ENCODE results near the gene LBP. TPM values are rescaled to one million over a fixed set of nuclear protein-coding genes. Genes with fewer than 3 reads are reported as not detected.

The LBP gene
- polyA plus RNA-seq, 1 experiment, result not detected

DNA sequence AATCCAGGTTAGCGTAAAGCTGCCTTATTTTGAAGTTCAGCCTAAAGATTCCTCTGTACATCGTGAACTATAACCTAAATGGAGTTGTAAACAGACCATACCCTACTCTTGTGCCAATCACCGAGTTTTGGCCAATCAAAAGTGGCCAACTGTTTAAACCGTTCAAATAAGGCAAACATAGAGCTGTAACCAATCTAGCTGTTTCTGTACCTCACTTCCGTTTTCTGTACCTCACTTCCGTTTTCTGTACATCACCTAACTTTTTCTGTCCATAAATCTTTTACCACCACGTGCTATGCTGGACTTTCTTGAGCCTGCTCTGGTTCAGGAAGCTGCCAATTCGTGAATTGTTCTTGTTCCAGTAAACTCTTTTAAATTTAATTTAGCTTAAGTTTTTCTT lies 39.7 kb downstream of the LBP start:
- Histone ChIP-seq H3K27me3 (ENCODE audit: control insufficient read depth, insufficient read depth, low read length) (peaks cover 21% of the 10 kb centered on the region), H3K27ac (ENCODE audit: low read depth, low read length) (no peak overlapping the region), H3K9me3 (ENCODE audit: control insufficient read depth, insufficient read depth, low read length) (no peaks in the 10 kb centered on the region), H3K4me3 (ENCODE audit: low read depth, low read length) (no peak overlapping the region)
- ChIA-PET POLR2A (no interaction called here), CTCF (interaction anchor here (1.2 kb wide), 1 partner anchor 22 kb away, joined by 4 read pairs; no protein-coding TSS in a partner anchor)
- DNase-seq (ENCODE audit: low read depth, low spot score), result no peak
- TF ChIP-seq, protein P1, sequence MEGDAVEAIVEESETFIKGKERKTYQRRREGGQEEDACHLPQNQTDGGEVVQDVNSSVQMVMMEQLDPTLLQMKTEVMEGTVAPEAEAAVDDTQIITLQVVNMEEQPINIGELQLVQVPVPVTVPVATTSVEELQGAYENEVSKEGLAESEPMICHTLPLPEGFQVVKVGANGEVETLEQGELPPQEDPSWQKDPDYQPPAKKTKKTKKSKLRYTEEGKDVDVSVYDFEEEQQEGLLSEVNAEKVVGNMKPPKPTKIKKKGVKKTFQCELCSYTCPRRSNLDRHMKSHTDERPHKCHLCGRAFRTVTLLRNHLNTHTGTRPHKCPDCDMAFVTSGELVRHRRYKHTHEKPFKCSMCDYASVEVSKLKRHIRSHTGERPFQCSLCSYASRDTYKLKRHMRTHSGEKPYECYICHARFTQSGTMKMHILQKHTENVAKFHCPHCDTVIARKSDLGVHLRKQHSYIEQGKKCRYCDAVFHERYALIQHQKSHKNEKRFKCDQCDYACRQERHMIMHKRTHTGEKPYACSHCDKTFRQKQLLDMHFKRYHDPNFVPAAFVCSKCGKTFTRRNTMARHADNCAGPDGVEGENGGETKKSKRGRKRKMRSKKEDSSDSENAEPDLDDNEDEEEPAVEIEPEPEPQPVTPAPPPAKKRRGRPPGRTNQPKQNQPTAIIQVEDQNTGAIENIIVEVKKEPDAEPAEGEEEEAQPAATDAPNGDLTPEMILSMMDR (IDR thresholded peaks at IDR 0.05; ENCODE audit: low read depth, low read length), result no peak

- H3K9me3 ChIP-seq (ENCODE audit: control insufficient read depth, insufficient read depth, low read length), result no peaks in the 10 kb centered on the region
- no peak overlapping the region for H3K4me3 ChIP-seq (ENCODE audit: low read depth, low read length)
- no peak for DNase-seq (ENCODE audit: low read depth, low spot score)
- ChIA-PET CTCF (no interaction called here), POLR2A (no interaction called here)
- peaks cover 22% of the 10 kb centered on the region for H3K27me3 ChIP-seq (ENCODE audit: control insufficient read depth, insufficient read depth, low read length)
- TF ChIP-seq, protein P1 (IDR thresholded peaks at IDR 0.05; ENCODE audit: low read depth, low read length), result no peak
- no peak overlapping the region for H3K27ac ChIP-seq (ENCODE audit: low read depth, low read length)
Observed at GRCh38 chr20:38386851-38387250, 40.6 kb downstream of the LBP start.

- Histone ChIP-seq H3K27ac (ENCODE audit: low read depth, low read length) (no peak overlapping the region), H3K4me3 (ENCODE audit: low read depth, low read length) (no peak overlapping the region), H3K27me3 (ENCODE audit: control insufficient read depth, insufficient read depth, low read length) (peaks cover 23% of the 10 kb centered on the region), H3K9me3 (ENCODE audit: control insufficient read depth, insufficient read depth, low read length) (no peaks in the 10 kb centered on the region)
- no peak for DNase-seq (ENCODE audit: low read depth, low spot score)
- ChIA-PET POLR2A (no interaction called here), CTCF (no interaction called here)
- TF ChIP-seq, protein P1 (IDR thresholded peaks at IDR 0.05; ENCODE audit: low read depth, low read length), result no peak
Observed at GRCh38 chr20:38387953-38388352, 41.7 kb downstream of the LBP start.

DNA sequence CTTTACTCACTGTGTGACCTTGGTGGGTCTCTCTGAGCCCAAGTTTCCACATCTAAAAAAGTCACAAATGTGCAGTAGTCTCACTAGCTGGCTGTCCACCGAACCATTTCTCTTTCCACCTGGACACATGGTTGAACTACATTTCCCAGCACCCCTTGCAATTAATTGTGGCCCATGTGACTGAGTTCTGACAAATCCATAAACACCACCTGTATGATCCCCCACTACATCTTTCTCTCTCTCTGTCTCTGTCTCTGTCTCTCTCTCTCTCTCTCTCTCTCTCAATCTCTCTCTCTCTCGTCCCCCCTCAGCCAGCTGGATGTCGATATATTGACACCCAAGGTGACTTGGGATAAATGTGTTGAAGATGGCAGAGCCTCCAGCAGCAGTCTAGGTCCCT lies 46.1 kb downstream of the LBP start:
- no peak overlapping the region for H3K27ac ChIP-seq (ENCODE audit: low read depth, low read length)
- no peaks in the 10 kb centered on the region for H3K9me3 ChIP-seq (ENCODE audit: control insufficient read depth, insufficient read depth, low read length)
- DNase-seq (ENCODE audit: low read depth, low spot score), result no peak
- CTCF ChIA-PET, result interaction anchor here (0.8 to 0.9 kb wide), 2 partner anchors 16 kb away, joined by 3 to 5 read pairs; no protein-coding TSS in a partner anchor
- H3K4me3 ChIP-seq (ENCODE audit: low read depth, low read length), result no peak overlapping the region
- TF ChIP-seq, protein P1 (IDR thresholded peaks at IDR 0.05; ENCODE audit: low read depth, low read length), result no peak
- H3K27me3 ChIP-seq (ENCODE audit: control insufficient read depth, insufficient read depth, low read length), result peaks cover 22% of the 10 kb centered on the region
- POLR2A ChIA-PET, result no interaction called here

GRCh38 chr20:38393259-38393658 lies 47.0 kb downstream of the LBP start:
- CTCF ChIA-PET, result interaction anchor here (0.8 to 0.9 kb wide), 2 partner anchors 15 kb away, joined by 3 to 5 read pairs; no protein-coding TSS in a partner anchor
- TF ChIP-seq, protein P1 (IDR thresholded peaks at IDR 0.05; ENCODE audit: low read depth, low read length), result no peak

More at GRCh38 chr20:38393259-38393658, 47.0 kb downstream of the LBP start:
- peaks cover 22% of the 10 kb centered on the region for H3K27me3 ChIP-seq (ENCODE audit: control insufficient read depth, insufficient read depth, low read length)
- no peak overlapping the region for H3K27ac ChIP-seq (ENCODE audit: low read depth, low read length)
- H3K9me3 ChIP-seq (ENCODE audit: control insufficient read depth, insufficient read depth, low read length), result no peaks in the 10 kb centered on the region
- H3K4me3 ChIP-seq (ENCODE audit: low read depth, low read length), result no peak overlapping the region
- DNase-seq (ENCODE audit: low read depth, low spot score), result no peak
- POLR2A ChIA-PET, result interaction anchor here (0.6 kb wide), 1 partner anchor 37 kb away, joined by 3 read pairs; no protein-coding TSS in a partner anchor
